ENCODE data around the gene HOXD1.

The HOXD1 gene

DNA sequence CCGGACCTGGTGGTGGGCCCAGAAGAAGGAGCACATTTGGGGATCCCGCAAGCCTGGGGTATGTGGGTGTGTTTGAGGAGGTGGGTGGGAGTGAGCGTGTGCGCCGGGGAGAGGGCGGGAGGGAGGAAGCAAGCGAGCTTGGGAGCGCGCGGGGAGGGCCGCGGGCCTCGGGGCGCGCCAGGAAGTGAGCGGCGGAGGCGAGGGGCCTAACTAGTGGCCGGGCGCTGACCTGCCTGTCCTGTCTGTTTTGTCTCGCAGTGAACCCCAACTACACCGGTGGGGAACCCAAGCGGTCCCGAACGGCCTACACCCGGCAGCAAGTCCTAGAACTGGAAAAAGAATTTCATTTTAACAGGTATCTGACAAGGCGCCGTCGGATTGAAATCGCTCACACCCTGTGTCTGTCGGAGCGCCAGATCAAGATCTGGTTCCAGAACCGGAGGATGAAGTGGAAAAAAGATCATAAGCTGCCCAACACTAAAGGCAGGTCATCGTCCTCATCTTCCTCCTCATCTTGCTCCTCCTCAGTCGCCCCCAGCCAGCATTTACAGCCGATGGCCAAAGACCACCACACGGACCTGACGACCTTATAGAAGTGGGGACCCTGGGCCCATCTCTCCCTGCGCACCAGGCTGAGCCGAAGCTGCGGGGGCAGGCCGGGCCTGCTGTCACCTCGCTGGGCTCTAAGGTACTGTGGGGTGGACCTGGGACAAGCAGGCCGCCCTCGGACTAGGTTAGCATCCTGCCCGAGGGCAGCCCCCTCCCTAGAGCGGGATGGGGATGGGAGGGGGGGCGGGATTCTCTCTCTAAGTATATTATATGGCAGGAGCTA lies 35.9 kb upstream of the HOXD1 start:
- DNase-seq (ENCODE audit: low read depth in 4 of 4, low spot score in 1 of 4), result no peak

DNA sequence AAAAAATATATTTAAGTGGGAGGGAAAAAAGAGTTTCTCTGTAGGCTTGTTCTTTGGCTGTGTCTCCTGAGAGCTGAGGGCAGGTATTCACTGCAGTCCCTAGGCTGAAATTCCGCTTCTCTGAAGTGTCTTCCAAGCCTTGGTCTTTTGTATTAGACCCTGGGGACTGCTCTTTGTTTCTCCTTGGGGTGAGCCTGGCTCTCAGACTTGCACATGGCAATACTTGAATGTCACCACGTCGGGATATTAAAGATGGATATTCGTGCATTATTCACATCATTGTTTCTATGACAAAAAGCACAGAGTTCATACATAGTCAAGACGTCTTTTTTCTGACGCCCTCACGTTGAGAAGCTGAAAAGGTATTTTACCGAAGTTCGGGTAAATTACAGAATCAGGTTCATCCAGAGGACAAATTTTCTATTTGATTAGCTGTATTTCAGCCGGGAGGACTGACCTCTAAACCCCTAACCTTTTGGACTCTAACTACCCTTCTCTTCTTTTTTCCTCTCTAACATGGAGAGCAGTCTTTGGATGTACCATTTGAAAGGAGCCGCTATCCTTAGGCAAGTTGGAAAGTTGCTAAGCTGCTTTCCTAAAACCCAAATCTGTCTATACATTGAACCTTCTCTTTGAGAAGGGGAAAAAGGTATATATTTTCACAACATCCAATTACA lies 33.8 kb upstream of the HOXD1 start:
- no peak for DNase-seq (ENCODE audit: low read depth in 4 of 4, low spot score in 1 of 4)

GRCh38 chr2:176155356-176156044 lies 33.0 kb upstream of the HOXD1 start:
- no peak for DNase-seq (ENCODE audit: low read depth in 4 of 4, low spot score in 1 of 4)

DNA sequence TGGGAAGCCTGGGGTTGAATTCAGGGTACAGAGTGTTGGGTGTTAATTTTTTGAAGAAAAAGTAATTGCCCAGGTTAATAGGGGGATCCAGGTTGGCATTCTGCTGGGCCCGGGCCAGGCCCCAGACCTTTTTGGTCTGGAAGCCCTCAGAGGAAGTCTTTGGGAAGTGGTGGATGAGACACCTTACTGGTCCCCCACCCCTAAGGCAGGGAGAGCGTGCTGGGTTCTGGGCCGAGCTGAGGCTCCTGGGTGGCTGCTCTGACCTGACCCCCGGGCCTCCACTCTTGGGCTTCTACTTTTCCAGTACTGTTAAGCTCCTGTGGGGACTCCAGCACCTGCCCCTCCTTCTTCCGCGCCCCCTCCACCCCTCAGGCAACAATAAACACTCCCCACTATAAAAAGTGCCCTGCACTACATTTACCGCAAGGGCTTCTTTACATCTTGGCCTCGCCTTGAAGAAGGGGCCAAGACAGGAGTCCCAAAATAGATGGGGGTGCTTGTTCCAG lies 32.1 kb upstream of the HOXD1 start:
- DNase-seq (ENCODE audit: low read depth in 4 of 4, low spot score in 1 of 4), result no peak

DNA sequence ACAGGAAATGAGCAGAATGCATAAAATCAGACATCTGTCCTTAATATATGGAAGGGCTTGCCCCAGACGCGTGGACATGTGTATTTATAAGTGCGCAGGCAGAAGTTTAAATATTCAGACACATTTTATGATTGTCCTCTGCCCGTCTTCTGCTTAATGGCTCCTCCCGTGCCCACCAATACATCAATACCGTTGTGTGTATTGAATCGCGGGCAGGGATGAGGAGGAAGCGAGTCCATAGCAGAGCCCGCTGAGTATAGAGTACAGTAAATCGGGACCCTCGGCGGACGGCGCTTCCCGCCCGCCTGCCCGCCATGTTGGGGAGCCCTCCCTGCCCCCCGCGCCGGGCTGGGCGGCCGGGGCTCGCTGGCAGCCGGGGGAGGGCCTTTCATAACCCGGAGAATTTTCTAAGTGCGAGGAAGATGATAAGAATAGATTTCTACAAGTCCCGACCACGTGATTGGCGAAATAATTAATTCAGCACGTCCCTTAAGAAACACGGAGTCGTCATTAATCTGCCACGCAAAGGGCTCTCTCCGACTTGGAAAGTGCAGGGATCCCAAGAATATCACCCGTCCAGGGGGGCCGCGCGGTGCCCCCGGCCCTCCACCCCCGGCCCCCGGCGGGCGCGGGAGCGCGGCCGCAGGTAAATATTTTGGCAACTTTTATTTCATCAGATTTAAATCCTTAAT lies 31.5 kb upstream of the HOXD1 start, which contains the start of gene HOXD3:
Gene HOXD3, plus strand, starts transcription at position 501 of the 692 bp plus-strand sequence. CDS start 11,808 bp downstream, outside the sequence.
- no peak for DNase-seq (ENCODE audit: low read depth in 4 of 4, low spot score in 1 of 4)

GRCh38 chr2:176157499-176158185 lies 30.8 kb upstream of the HOXD1 start:
- no peak for DNase-seq (ENCODE audit: low read depth in 4 of 4, low spot score in 1 of 4)

DNA sequence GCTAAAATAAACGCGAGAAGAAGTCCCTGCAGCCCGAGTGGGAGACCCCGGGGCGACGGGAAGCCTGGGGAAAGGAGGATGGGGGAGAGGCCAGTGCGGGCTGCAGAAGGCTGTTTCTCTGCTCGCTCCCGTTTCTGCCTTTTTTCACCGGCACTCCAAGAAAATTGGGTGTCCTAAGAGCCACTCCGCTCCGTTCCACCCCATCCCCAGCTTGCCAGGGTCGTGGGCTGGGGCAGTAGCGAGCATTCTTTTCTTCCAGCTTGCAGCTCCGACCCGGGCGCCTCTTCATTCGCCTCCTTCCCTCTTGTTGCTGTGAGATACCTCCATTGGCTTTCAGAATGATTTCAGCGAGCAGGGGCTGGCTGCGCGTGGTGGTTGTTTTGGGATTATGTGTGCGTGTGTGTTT lies 30.3 kb upstream of the HOXD1 start:
- DNase-seq (ENCODE audit: low read depth in 4 of 4, low spot score in 1 of 4), result no peak

DNA sequence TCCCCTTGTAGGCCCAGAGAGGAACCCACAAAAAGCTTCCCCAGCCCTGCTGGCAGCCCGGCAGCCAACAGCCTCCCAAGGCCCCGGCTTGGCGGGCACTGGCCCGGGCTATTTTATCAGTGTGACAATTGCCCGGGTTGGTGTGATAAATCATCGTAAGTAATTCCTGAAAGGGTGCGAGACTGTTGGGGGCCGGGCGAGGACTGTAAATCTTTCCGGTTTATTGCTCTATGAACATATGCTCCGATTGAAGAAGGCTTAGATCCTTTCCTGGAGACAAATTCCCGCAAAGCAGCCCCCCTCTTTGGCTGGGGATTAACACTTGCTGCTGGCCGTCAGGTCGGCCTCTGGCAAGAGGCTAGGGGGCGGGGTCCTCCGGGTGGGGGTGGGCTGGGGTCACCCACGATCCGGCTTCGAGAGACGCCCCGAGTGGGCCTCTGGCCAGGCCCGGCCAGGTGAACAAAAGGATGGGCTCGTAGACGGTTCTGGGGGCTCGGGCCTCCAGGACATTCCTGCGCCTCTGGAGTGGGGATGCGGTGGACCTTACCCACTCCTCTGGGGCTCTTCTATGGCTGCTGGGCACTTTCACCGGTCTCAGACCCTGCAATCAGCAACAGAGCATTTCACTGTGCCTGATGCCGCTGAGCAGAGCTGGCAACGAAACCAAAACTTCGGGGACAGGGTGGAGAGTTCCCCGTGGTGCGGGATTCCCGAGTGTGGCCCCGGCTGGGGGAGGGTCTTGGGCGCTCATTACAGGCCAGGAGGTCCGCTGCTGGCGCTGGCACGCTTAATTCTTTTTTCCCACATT lies 29.4 kb upstream of the HOXD1 start:
- no peak for DNase-seq (ENCODE audit: low read depth in 4 of 4, low spot score in 1 of 4)

DNA sequence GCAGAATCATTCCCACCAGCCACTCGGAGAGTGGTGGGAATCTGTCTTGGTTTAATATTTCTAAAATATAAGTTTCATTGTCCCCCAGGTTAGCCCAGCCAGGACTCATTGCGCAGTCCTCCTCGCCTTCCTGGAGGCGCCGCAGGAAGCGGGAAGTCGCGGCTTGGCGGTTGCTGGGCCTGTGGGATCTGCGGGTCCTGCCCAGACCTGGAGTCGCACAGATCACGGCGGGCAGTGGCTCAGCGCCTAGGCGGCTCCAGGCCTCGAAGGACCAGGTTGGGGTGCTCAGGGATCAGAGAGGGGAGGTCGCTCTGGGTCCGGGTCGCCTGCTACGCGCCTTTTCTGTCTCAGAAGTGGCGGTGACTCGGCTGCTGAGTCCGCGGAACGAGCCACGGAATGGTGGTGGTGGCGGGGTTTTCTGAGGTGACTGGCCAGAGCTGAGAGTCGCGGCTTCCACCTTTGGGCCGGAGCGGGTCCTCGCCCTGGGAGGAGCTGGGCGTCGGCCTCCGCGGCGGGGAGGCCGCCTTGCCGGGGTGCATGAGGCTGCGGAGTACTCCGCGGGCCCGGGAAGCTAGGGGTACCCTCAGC lies 28.7 kb upstream of the HOXD1 start:
- DNase-seq (ENCODE audit: low read depth in 4 of 4, low spot score in 1 of 4), result no peak

DNA sequence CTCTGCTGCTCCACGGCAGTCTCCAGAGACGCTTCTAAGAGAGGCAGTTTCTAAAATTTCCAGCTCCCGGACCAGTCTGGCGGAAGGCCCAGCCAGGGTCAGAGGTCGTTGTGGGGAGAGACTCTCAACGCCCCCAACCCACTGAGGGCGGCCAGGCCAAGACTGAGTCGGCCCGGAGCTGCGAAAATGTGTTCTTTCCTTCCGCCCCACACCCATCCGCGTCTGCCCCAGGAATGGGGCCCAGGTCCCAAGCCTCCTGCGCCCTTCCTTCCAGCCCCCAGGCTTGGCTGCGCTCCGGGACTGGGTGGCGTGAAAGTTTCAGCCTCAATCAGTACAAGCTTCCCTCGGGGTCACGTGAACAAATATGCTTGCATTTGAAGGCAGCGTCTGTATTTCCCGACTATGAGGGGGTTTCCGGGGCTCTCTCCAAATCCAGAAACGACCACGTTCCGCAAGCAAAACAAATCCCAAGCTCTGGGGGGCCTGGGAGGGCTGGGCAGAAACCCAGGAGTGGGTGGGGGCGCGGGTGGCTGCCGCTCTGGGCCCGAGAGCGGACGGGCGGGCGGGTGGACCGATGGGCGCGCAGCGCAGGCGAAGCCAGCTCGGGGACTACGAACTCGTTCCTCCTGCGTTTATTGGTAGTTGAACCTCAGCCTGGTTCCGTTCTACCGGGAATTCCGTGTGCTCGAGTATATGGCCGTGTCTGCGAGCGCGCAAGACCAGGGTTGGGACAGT lies 28.1 kb upstream of the HOXD1 start:
- DNase-seq (ENCODE audit: low read depth in 4 of 4, low spot score in 1 of 4), result no peak

- no peak for DNase-seq (ENCODE audit: low read depth in 4 of 4, low spot score in 1 of 4)
Measured at GRCh38 chr2:176160986-176161824, 27.3 kb upstream of the HOXD1 start.

GRCh38 chr2:176161825-176162626 lies 26.4 kb upstream of the HOXD1 start:
- DNase-seq (ENCODE audit: low read depth in 4 of 4, low spot score in 1 of 4), result no peak

GRCh38 chr2:176162911-176163671 lies 25.4 kb upstream of the HOXD1 start:
- DNase-seq (ENCODE audit: low read depth in 4 of 4, low spot score in 1 of 4), result no peak

- no peak for DNase-seq (ENCODE audit: low read depth in 4 of 4, low spot score in 1 of 4)
Measured at GRCh38 chr2:176163672-176164056, 24.8 kb upstream of the HOXD1 start.

GRCh38 chr2:176164201-176164600 lies 24.3 kb upstream of the HOXD1 start:
- DNase-seq (ENCODE audit: low read depth in 4 of 4, low spot score in 1 of 4), result no peak
